ENCODE results near the gene FAM186B.

The FAM186B gene

GRCh38 chr12:49609875-49610154 is 4.4 kb upstream of the FAM186B start:
- no peak for DNase-seq (ENCODE audit: low read depth)

DNA sequence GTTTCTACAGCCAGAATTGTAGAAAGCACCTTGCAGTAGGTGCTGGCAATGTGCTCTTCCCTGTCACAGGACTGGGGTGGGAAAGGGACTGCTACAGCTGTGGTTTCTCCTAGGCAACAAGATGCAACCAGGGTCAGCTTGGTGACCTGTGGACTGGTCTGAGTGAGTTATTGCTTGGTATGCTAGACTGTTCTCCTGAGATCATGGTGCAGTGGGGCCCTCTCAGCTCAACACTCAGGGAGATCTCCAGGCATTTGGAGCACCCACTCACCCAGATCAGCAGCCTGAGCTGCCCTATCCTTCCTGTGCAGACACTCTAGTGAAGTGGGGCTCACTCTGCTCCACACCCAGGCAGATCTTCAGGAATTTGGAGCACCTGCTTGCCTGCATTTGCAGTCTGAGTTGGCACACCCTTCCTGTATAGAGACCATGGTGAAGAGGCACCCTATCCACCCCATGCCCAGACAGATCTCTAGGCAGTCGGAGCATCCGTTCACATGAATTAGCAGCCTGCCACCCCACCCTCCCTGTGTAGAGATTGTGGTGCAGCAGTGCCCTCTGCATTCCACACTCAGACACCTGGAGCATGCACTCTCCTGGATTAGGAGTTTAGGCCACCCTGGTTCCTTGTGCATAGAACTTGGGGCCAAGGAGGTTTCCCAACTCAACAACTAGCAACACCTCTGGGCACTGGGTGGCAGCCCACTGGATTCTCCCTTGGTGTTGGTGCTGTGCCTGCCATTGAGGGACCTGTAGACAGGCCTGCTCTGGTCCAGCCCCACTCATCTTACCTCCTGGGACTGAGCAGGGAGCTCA is 3.8 kb upstream of the FAM186B start:
- DNase-seq (ENCODE audit: low read depth), result no peak

DNA sequence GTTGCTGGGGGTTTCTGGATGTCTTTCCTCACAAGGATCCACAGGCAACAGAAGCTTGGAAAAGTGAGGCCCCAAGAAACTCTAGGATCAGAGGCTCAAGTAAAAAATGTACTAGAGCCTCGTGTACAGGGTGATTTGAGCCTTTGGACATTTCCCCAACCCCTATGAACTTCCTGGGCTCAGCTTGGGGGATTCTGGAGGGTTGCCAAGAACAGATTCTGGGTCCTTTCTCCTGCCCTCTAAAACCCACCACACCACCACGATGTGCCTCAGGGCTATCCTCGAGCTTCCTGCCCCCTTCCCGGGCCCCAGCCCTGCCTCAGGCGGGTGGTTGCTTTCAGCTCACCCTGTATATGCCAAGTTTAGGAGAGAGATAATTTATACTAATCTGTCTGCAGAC is 583 bp downstream of the FAM186B start:
- no peak for DNase-seq (ENCODE audit: low read depth)

DNA sequence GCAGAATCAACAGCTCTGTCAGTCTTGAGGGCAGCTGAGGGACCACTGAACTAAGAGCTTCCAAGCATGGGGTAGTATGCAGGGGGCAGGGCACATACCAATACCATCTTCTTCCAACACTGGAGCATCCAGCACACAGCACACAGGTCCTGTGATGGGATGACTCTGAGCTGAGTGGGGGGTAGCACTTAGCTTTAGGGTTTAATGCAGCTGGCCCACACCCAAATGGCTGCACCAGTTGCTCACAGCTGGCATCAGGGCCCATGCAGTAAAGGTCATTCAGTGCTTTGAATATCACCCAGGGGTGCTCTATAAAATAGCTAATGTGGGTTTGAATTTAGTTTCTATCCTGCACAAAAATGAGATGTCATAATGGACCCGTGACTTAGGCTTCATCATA is 1.7 kb downstream of the FAM186B start:
- no peak for DNase-seq (ENCODE audit: low read depth)

GRCh38 chr12:49599961-49600360 is 5.5 kb downstream of the FAM186B start:
- DNase-seq (ENCODE audit: low read depth), result no peak

DNA sequence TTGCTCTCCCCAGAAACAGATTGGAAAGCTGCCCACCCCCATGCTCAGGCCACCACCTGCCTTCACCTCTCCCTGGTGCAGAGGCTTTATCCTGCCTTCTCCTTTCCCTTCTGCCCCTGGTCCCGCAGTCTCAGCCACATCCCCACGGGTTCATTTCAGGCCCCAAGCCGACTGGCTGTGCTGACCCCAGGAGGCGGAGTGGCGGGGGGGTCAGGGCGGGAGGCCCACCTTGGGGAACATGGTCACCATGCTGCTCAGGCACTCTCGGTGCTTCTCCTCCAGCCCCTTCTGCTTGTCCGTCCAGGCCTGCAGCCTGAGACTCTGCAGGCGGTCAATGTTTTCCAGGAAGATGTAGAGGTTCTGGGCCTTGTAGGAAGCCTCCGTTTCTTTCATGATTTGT is 6.9 kb downstream of the FAM186B start:
- no peak for DNase-seq (ENCODE audit: low read depth)

DNA sequence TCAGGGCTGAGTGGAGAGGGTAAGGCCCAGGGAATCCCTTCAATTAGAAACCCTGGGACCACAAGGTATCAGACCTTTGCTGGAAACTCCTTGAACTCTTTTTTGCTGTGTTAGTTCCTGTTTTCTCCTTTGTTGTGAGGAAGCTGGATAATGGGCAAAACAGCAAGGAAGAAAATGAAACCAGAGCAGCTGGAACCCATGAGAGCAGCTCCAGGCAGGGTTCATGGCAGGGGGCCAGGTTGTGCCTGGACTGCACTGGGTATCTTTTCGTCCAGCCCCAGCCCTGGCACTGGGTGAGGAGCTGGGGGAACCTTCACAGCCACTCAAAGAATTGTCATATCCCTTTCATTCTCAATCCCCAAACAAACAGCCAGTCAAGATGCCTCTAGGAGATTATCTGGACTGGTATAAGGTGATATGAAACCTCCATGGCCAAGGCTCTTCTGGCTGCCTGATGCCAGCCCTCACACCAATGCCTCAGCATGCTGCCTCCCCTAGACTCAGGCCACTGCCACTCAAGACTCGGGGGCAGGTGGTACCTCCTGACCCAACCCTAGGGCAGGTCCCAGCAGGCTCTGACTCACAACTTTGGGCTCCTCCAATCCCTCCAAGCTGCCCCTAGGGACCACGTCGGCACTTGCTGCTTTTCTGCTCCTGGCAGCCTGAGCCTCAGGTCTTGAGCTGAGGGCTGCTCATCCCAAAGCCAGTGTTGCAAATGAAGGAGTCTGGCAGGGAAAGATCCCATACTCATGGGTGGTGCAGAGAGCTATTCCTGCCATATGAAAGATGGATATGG is 16.5 kb downstream of the FAM186B start:
- no peak for DNase-seq (ENCODE audit: low read depth)

GRCh38 chr12:49588281-49588680 is 17.2 kb downstream of the FAM186B start:
- no peak for DNase-seq (ENCODE audit: low read depth)

DNA sequence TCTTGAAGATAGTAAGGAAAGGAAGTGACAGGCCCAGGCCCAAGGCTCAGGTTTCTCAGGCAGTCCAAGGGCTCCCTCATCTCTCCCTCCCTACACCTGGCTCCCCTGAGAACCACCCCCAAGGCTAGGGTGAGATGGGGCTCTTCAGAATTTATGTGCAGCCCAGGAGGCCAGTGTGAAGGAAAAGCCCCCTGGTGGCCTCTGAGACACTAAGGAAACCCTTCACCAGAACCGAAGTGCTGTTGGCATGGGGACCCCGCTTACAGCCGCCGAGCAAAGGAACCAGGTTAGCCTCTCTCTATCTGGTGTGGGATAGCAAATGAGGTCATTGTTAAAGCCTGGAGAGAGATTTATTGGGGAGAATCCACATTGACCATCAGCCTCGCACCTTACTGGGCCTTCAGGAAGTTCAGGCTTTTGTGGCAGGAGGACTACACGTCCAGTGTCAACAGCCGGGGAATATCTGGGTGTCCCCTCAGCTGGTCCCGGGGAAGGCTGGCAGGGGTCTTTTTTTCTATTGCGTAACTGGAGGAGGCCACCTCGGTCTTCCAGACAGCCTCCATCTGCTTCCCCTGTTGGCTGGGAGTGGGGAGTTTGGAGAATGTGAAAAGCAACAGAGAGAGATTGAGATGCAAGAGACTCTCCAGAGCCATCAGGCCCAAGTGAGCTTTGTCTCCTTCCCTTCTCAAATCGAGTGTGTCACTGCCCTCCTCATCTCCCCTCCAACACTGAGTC is 18.1 kb downstream of the FAM186B start:
- no peak for DNase-seq (ENCODE audit: low read depth)

GRCh38 chr12:49585477-49586459 is 19.7 kb downstream of the FAM186B start:
- DNase-seq (ENCODE audit: low read depth), result no peak

- no peak for DNase-seq (ENCODE audit: low read depth)
These were observed 20.8 kb downstream of the FAM186B start for GRCh38 chr12:49584591-49584990.

GRCh38 chr12:49583366-49584094 is 21.9 kb downstream of the FAM186B start:
- no peak for DNase-seq (ENCODE audit: low read depth)

DNA sequence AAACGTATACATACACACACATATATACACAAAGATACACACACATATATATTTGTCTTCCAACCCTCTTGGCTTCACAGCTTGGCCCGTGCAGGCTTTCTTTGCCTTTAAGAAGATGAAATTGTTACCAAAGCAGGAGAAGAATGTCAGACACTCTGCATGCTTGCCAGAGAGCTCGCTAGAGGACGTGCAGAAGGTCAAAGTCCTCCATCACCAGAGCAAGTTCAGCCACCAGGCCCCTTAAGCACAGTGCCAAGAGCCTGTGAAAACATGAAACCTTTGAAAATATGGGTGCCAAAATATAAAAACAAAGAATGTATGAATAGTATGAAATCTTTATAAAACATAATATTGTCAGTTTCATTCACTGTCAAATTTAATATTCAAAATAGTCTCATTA is 22.6 kb downstream of the FAM186B start:
- DNase-seq (ENCODE audit: low read depth), result no peak

GRCh38 chr12:49582201-49582600 is 23.2 kb downstream of the FAM186B start:
- DNase-seq (ENCODE audit: low read depth), result no peak

GRCh38 chr12:49580572-49581535 is 24.6 kb downstream of the FAM186B start:
- DNase-seq (ENCODE audit: low read depth), result peak; percentile 20

- DNase-seq (ENCODE audit: low read depth), result no peak
These were observed 26.8 kb downstream of the FAM186B start for GRCh38 chr12:49578471-49579112.

DNA sequence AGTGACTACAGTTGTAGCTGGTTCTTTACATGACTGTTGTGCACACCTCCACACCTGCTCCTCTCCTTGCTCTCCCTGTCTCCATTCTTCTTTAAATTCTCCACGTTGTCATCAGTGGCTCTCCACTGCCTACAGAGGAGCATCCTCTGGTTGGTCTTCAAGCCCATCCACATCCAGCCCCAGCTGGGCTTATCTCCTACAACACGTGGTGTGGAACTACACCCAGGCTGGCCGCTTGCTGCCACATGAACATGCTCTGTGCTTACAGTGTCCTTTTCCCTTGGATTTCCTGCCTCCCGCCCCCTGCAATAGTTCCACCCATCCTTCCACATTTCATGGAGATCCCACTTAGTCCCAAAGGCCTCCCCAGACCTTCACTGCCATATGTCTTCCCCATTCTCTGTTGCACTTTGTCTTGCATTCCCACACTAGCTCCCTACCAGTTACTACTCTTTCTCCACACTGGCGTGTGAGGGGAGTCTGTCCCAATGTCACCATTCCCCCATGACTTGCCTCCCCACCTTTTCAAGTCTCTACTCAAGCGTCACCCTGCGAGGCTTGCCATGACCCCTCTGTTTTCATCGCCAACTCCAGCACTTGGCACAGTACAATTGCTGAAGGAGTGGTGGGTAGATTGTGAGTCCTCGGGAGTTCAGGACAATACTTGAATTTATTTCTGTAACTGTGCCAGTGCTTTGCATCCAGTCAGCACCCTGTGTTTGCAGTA is 27.7 kb downstream of the FAM186B start:
- no peak for DNase-seq (ENCODE audit: low read depth)

DNA sequence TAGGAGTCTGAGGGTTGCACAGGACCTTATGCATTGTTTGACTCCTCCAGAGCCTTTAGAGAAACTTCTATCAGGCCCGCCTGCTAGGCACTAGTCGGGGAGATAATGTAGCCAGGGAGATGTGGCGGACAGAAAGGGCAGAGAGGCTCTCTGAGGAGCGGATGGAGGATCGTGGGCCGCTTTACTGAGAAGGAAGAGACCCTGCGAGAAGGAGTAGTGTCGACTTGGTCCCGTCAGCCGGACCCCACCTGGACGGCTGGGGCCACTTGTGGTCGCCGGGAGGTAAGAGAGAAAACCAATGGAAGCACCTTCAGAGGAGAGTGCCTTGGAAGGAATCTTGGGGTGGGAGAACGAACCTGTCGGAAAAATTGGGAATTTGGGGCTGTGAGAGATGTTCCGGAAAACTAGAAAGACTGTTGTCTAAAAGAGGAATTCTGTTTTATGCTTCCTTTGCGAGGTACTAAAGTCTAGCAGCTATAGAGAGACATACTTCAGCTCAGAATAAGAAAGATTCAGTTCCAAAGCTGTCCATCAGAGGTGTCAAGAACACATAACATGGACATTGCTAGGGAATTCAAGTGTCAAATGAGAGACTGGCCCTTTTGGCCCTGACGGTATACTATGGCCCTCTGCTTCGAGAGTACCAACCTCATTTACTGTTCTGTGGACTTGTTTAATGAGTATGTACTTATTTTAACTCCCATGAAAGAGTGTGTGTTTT is 36.8 kb downstream of the FAM186B start:
- DNase-seq (ENCODE audit: low read depth), result no peak
